Suprapubic skin (tissue), 4 donors: Measurements from ENCODE around the gene RSPO3.

Source experiments
- EP300 ChIP-seq: sonication (generic); formaldehyde crosslinking; IDR thresholded peaks from one replicate; pipeline ENCODE4 v1.6.1; 2017; ENCODE audit warnings: antibody characterized with exemption
- POLR2A ChIP-seq, 2 donors: fragments of 450-650 bp; IDR thresholded peaks; one replicate each; pipeline ENCODE4 v1.6.1; 2017; ENCODE audit warnings: antibody characterized with exemption in 2 of 2, mild to moderate bottlenecking in 2 of 2, moderate library complexity in 2 of 2
- POLR2AphosphoS5 ChIP-seq, 3 donors: sonication (generic); formaldehyde crosslinking; IDR thresholded peaks; one replicate each; pipeline ENCODE4 v1.6.1; 2017; ENCODE audit warnings: antibody characterized with exemption in 3 of 3
- TF ChIP-seq, protein P1 (sequence below), 2 donors: fragments of 200-600 bp in 1 of 2; fragments of 450-650 bp in 1 of 2; sonication (generic) in 1 of 2; IDR thresholded peaks; one replicate each; pipeline ENCODE4 v1.5.1; 2016 to 2019; ENCODE audit warnings: antibody characterized with exemption in 2 of 2, mild to moderate bottlenecking in 1 of 2, moderate library complexity in 1 of 2

DNA sequence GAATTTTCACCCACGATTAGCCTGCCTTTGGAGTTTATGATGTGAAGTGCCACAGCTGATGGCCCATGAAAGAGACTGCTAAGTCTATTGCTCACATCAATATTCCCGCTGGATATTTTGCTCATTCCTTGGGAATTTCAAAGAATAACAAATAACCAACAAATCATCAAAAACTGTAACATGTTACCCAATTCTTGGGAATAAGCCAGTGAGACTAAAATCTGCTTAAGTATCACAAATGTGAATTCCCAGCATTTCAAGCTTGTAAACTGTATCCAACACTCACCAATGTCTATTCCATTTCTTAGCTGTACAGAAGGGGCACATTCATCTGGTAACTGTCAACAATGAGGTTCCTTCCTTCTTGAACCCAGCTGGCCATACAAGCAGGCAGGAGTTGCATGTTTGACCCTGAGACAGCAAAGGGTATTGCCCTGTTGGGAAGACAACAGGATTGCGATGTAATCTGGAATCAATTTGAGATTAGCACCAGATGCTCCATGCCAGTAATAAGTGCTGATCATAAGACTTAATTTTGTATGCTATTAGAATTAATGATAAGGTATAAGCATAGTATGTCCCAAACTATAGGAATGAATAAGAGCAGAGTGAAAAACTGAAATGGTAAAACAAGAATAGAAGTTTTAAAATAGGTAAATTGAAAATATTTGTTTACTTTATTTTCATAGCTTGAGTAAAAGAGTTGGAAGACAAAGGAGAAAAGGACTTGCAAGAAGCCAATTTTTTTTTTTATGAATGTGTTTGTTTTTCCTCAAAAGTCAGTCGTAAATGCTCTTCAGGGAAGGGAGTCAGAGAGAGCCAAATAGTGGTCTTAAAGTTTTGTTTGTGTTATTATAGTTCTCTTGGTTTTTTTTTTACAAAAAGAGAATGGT lies 58.8 kb downstream of the RSPO3 start:
- peak in 1 of 3 donors; percentile 59 for TF ChIP-seq POLR2AphosphoS5 (IDR thresholded peaks at IDR 0.05)
- TF ChIP-seq POLR2A (IDR thresholded peaks at IDR 0.05), result no peak
- TF ChIP-seq, protein P1, sequence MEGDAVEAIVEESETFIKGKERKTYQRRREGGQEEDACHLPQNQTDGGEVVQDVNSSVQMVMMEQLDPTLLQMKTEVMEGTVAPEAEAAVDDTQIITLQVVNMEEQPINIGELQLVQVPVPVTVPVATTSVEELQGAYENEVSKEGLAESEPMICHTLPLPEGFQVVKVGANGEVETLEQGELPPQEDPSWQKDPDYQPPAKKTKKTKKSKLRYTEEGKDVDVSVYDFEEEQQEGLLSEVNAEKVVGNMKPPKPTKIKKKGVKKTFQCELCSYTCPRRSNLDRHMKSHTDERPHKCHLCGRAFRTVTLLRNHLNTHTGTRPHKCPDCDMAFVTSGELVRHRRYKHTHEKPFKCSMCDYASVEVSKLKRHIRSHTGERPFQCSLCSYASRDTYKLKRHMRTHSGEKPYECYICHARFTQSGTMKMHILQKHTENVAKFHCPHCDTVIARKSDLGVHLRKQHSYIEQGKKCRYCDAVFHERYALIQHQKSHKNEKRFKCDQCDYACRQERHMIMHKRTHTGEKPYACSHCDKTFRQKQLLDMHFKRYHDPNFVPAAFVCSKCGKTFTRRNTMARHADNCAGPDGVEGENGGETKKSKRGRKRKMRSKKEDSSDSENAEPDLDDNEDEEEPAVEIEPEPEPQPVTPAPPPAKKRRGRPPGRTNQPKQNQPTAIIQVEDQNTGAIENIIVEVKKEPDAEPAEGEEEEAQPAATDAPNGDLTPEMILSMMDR (IDR thresholded peaks at IDR 0.05), result no peak
- no peak for TF ChIP-seq EP300
